ENCODE results near the gene FN1.

GRCh38 chr2:215439980-215440512 is 4.2 kb upstream of the FN1 start:
- TF ChIP-seq, protein P1, sequence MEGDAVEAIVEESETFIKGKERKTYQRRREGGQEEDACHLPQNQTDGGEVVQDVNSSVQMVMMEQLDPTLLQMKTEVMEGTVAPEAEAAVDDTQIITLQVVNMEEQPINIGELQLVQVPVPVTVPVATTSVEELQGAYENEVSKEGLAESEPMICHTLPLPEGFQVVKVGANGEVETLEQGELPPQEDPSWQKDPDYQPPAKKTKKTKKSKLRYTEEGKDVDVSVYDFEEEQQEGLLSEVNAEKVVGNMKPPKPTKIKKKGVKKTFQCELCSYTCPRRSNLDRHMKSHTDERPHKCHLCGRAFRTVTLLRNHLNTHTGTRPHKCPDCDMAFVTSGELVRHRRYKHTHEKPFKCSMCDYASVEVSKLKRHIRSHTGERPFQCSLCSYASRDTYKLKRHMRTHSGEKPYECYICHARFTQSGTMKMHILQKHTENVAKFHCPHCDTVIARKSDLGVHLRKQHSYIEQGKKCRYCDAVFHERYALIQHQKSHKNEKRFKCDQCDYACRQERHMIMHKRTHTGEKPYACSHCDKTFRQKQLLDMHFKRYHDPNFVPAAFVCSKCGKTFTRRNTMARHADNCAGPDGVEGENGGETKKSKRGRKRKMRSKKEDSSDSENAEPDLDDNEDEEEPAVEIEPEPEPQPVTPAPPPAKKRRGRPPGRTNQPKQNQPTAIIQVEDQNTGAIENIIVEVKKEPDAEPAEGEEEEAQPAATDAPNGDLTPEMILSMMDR (IDR thresholded peaks at IDR 0.05) = no peak
- TF ChIP-seq POLR2A (IDR thresholded peaks at IDR 0.05) = no peak
- no peak for TF ChIP-seq EP300 (IDR thresholded peaks at IDR 0.05)
